Peyer's patch (tissue), 4 donors: ENCODE results near the gene TMEM9. TPM values are rescaled to one million over a fixed set of nuclear protein-coding genes. Genes with fewer than 3 reads are reported as not detected.

Source experiments
- DNase-seq, 3 donors: peaks; one replicate each; pipeline ENCODE4 v3.0.0-alpha.2; 2017 to 2019
- H3K27ac ChIP-seq, 4 donors: fragments of 200-600 bp; sonication (generic); one replicate each; pipeline ENCODE4 v1.5.1; 2016 to 2019
- H3K27me3 ChIP-seq, 2 donors: fragments of 200-600 bp; sonication (generic); one replicate each; pipeline ENCODE4 v1.5.1; 2019
- H3K36me3 ChIP-seq, 3 donors: fragments of 200-600 bp; sonication (generic); one replicate each; pipeline ENCODE4 v1.5.1; 2016 to 2019
- H3K4me1 ChIP-seq, 4 donors: fragments of 200-600 bp; sonication (generic); one replicate each; pipeline ENCODE4 v1.5.1; 2016 to 2019
- H3K4me3 ChIP-seq, 4 donors: fragments of 200-600 bp; sonication (generic); 1 replicate in 3 of 4; 2 replicates in 1 of 4; pipeline ENCODE4 v1.5.1; 2016 to 2019; ENCODE audit warnings: mild to moderate bottlenecking in 1 of 4
- H3K9me3 ChIP-seq, 4 donors: fragments of 200-600 bp; sonication (generic); one replicate each; pipeline ENCODE4 v1.5.1; 2016 to 2019; ENCODE audit warnings: mild to moderate bottlenecking in 1 of 4
- POLR2A ChIP-seq, 2 donors: fragments of 450-650 bp; IDR thresholded peaks; one replicate each; pipeline ENCODE4 v1.5.1; 2017; ENCODE audit warnings: antibody characterized with exemption in 2 of 2, mild to moderate bottlenecking in 2 of 2, moderate library complexity in 2 of 2
- total RNA-seq, 4 donors: library from RNA; depleted of rRNA; stranded (reverse); fragments of >200 nt; gene quantifications; one replicate each; pipeline ENCODE4 v1.1.0, GENCODE V29; 2016
- TF ChIP-seq, protein P1 (sequence below), 6 experiments: fragments of 450-650 bp in 4 of 6; fragments of 200-600 bp in 2 of 6; sonication (generic) in 1 of 6; IDR thresholded peaks; one replicate each; pipeline ENCODE4 v1.5.1; 2017 to 2019; ENCODE audit warnings: antibody characterized with exemption in 6 of 6, mild to moderate bottlenecking in 3 of 6, moderate library complexity in 1 of 6

The TMEM9 gene
- total RNA-seq, 4 donors from 2014 or later = 20.6 to 32.3 (median 27.1) TPM

- no peaks in the 10 kb centered on the region for H3K36me3 ChIP-seq
- H3K4me1 ChIP-seq = peaks cover 0 to 19% (median 1%) of the 10 kb centered on the region in 4 donors
- no peaks in the 10 kb centered on the region for H3K9me3 ChIP-seq
- H3K27me3 ChIP-seq = no peaks in the 10 kb centered on the region
- DNase-seq = no peak
- H3K27ac ChIP-seq = no peak overlapping the region
- H3K4me3 ChIP-seq = no peak overlapping the region
- TF ChIP-seq POLR2A (IDR thresholded peaks at IDR 0.05) = no peak
- TF ChIP-seq, protein P1, sequence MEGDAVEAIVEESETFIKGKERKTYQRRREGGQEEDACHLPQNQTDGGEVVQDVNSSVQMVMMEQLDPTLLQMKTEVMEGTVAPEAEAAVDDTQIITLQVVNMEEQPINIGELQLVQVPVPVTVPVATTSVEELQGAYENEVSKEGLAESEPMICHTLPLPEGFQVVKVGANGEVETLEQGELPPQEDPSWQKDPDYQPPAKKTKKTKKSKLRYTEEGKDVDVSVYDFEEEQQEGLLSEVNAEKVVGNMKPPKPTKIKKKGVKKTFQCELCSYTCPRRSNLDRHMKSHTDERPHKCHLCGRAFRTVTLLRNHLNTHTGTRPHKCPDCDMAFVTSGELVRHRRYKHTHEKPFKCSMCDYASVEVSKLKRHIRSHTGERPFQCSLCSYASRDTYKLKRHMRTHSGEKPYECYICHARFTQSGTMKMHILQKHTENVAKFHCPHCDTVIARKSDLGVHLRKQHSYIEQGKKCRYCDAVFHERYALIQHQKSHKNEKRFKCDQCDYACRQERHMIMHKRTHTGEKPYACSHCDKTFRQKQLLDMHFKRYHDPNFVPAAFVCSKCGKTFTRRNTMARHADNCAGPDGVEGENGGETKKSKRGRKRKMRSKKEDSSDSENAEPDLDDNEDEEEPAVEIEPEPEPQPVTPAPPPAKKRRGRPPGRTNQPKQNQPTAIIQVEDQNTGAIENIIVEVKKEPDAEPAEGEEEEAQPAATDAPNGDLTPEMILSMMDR (IDR thresholded peaks at IDR 0.05) = no peak
Observed at GRCh38 chr1:201181323-201181722, 27.0 kb upstream of the TMEM9 start.

GRCh38 chr1:201180901-201181300 lies 26.6 kb upstream of the TMEM9 start:
- no peaks in the 10 kb centered on the region for H3K36me3 ChIP-seq
- TF ChIP-seq, protein P1 (IDR thresholded peaks at IDR 0.05) = no peak
- TF ChIP-seq POLR2A (IDR thresholded peaks at IDR 0.05) = no peak
- H3K4me3 ChIP-seq = no peak overlapping the region
- H3K9me3 ChIP-seq = no peaks in the 10 kb centered on the region
- peaks cover 0 to 19% (median 1%) of the 10 kb centered on the region in 4 donors for H3K4me1 ChIP-seq
- H3K27me3 ChIP-seq = no peaks in the 10 kb centered on the region
- H3K27ac ChIP-seq = no peak overlapping the region
- no peak for DNase-seq

DNA sequence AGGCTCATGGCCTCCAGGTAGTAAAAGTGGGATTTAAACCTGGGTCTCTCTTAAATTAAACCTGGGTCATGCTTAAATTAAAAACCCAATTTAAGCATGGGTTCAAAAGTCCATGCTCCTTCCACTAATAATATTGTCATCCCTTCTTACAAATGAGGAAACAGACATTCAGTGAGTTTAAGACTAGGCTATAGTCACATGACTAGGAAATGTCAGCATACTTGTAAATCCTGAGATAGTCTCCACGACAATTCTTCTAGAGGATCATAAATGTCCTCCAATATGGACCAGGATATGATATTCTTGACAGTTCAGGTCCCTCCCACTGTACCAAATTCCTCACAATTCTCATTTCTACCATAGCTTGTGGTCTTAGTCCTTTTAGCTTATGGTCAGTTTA lies 25.9 kb upstream of the TMEM9 start:
- TF ChIP-seq, protein P1 (IDR thresholded peaks at IDR 0.05) = no peak
- no peak for TF ChIP-seq POLR2A (IDR thresholded peaks at IDR 0.05)
- H3K4me1 ChIP-seq = peaks cover 0 to 19% (median 1%) of the 10 kb centered on the region in 4 donors
- no peak overlapping the region for H3K27ac ChIP-seq
- H3K4me3 ChIP-seq = no peak overlapping the region
- H3K36me3 ChIP-seq = no peaks in the 10 kb centered on the region
- H3K9me3 ChIP-seq = no peaks in the 10 kb centered on the region
- no peak for DNase-seq
- no peaks in the 10 kb centered on the region for H3K27me3 ChIP-seq

DNA sequence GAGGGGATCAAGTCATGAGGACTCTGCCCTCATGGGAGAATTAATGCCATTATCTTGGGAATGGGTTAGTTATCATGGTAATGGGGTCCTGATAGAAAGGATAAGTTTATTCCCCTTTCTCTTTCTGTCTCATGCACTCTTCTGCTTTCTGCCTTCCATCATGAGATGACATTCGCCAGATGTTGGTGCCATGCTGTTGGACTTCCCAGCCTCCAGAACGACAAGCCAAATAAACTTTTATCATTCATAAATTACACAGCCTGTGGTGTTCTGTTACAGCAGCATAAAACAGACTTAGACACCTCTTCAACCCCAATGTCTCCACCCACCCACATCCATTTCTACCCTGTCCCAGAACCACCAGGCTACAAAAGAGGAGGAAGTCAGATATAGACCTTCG lies 24.4 kb upstream of the TMEM9 start:
- Histone ChIP-seq H3K27me3 (no peaks in the 10 kb centered on the region), H3K4me3 (no peak overlapping the region), H3K9me3 (no peaks in the 10 kb centered on the region), H3K4me1 (peaks cover 0 to 6% (median 1%) of the 10 kb centered on the region in 4 donors), H3K36me3 (no peaks in the 10 kb centered on the region), H3K27ac (no peak overlapping the region)
- no peak for TF ChIP-seq POLR2A (IDR thresholded peaks at IDR 0.05)
- TF ChIP-seq, protein P1 (IDR thresholded peaks at IDR 0.05) = no peak
- DNase-seq = no peak

DNA sequence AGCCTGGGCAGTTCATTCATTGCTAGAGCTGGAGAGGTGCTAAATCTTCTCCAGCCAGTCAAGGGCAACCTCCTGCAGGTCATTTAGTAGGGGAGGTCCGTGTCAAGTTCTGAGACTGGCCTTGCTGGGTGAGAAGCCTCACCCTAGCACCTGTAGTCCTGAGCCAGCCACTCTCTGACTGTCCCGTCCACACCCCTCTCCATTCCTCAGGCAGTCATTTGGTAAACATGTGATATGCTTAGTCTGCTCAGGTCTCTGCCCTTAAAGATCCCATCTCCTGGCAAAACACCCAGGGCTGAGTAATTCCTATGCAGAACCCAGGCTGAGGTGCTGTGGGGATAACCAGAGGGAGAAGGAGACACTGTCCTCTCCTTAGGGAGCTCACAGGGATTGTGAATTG lies 22.7 kb upstream of the TMEM9 start:
- H3K27me3 ChIP-seq = no peaks in the 10 kb centered on the region
- H3K4me1 ChIP-seq = peaks cover 0 to 3% (median 0%) of the 10 kb centered on the region in 4 donors
- no peak for TF ChIP-seq POLR2A (IDR thresholded peaks at IDR 0.05)
- TF ChIP-seq, protein P1 (IDR thresholded peaks at IDR 0.05) = no peak
- H3K36me3 ChIP-seq = no peaks in the 10 kb centered on the region
- H3K27ac ChIP-seq = peak overlapping the region in 1 of 4 donors; percentile 13
- peak in 2 of 3 donors; percentile 55 to 63 for DNase-seq
- H3K4me3 ChIP-seq = no peak overlapping the region
- no peaks in the 10 kb centered on the region for H3K9me3 ChIP-seq
